Keratinocyte (primary cell): ENCODE measurements around the gene OR6C2.
A peak's percentile ranks its signal among the peaks of the same experiment; 100 is the strongest.

Experiments
- CTCF ChIP-seq, 3 experiments: IDR thresholded peaks in 1 of 3; conservative IDR thresholded peaks in 1 of 3; optimal IDR thresholded peaks in 1 of 3; 2 replicates in 2 of 3; 3 replicates in 1 of 3; pipeline versions ENCODE3 to v1.5.1; 2011; ENCODE audit warnings: low read length in 3 of 3, mild to moderate bottlenecking in 3 of 3, moderate library complexity in 2 of 3, control low read depth in 1 of 3, inconsistent platforms in 1 of 3; ENCODE audit not compliant: insufficient read depth in 2 of 3; ENCODE audit errors: extremely low read depth in 1 of 3
- EZH2 ChIP-seq: IDR thresholded peaks from one replicate; pipeline ENCODE4 v1.6.1; 2012; ENCODE audit warnings: inconsistent platforms, mild to moderate bottlenecking, low read length, moderate library complexity

GRCh38 chr12:55446326-55446725 is 2.5 kb downstream of the OR6C2 start:
- TF ChIP-seq CTCF (optimal IDR thresholded peaks at IDR 0.05 in 1 of 3, IDR thresholded peaks at IDR 0.05 in 1 of 3, conservative IDR thresholded peaks at IDR 0.05 in 1 of 3; ENCODE audit: extremely low read depth in 1 of 3, insufficient read depth in 2 of 3, low read length in 3 of 3): peak in 1 of 3 experiments; percentile 8
- no peak for TF ChIP-seq EZH2
